DOHH2 (cell line): ENCODE results near the gene MZT2A.
"Not testable (repeated sequence)": the region's sequence is repeated elsewhere in the genome, so short reads cannot be mapped to it uniquely, and the experiment has no call there.

Experiments used
- EZH2phosphoT487 ChIP-seq: fragments of 200-600 bp; sonication (generic); IDR thresholded peaks from 2 replicates; pipeline ENCODE4 v1.6.1; 2017; ENCODE audit warnings: borderline replicate concordance, mild to moderate bottlenecking, antibody characterized with exemption, low read length, moderate library complexity, mixed read lengths
- TF ChIP-seq, protein P1 (sequence below): fragments of 200-600 bp; sonication (generic); IDR thresholded peaks from one replicate; pipeline ENCODE4 v1.5.1; 2014; ENCODE audit warnings: antibody characterized with exemption, mild to moderate bottlenecking, low read depth, low read length; ENCODE audit not compliant: poor library complexity, severe bottlenecking

- TF ChIP-seq, protein P1, sequence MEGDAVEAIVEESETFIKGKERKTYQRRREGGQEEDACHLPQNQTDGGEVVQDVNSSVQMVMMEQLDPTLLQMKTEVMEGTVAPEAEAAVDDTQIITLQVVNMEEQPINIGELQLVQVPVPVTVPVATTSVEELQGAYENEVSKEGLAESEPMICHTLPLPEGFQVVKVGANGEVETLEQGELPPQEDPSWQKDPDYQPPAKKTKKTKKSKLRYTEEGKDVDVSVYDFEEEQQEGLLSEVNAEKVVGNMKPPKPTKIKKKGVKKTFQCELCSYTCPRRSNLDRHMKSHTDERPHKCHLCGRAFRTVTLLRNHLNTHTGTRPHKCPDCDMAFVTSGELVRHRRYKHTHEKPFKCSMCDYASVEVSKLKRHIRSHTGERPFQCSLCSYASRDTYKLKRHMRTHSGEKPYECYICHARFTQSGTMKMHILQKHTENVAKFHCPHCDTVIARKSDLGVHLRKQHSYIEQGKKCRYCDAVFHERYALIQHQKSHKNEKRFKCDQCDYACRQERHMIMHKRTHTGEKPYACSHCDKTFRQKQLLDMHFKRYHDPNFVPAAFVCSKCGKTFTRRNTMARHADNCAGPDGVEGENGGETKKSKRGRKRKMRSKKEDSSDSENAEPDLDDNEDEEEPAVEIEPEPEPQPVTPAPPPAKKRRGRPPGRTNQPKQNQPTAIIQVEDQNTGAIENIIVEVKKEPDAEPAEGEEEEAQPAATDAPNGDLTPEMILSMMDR, result not testable (repeated sequence)
- not testable (repeated sequence) for TF ChIP-seq EZH2phosphoT487
Observed at GRCh38 chr2:131482506-131483155, 9.6 kb downstream of the MZT2A start.
